GM21529 (cell line): ENCODE results near the gene INPP5E.
"Not testable (repeated sequence)": the region's sequence is repeated elsewhere in the genome, so short reads cannot be mapped to it uniquely, and the experiment has no call there.

Experiments used
- ATAC-seq: cut with Tn5 transposase; IDR thresholded peaks from one replicate; pipeline ENCODE4 v1.9.1; 2021; ENCODE audit not compliant: unreplicated experiment

Gene INPP5E

DNA sequence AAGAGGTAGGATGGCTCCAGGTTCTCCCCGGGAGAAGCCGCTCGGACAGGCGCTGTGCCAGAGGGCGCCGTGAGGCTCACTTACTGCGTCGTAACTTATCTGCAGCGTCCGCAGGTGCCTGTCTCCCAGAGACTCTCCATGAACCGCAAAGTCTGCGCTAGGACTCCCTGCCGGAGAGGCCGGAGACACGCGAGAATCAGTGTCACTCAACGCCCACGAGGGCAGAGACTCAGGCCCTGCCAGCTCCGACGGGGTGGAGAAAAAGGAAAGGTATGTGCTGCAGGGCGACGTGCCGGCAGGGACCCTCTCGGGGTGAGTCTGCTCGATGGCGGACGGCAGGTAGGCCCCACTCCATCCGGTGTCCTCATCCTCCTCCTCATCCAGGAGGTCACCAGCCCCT lies 32.6 kb downstream of the INPP5E start:
- not testable (repeated sequence) for ATAC-seq

DNA sequence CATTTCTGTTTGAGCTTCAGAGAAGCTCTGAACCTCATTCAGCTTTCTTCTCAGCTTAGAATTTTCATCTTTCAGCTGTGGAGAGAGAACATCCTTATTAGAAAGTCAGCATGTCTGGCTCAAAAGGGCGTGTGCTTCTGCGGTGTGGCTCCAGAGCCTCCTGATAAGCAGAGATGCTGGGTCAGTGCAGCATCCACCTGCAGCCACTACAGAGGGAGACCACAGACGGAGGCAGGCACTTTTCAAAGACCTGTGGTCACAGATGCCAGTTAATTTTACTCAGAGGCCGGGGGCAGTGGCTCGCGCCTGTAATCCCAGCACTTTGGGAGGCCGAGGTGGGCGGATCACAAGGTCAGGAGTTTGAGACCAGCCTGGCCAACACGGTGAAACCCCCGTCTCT lies 33.7 kb downstream of the INPP5E start:
- not testable (repeated sequence) for ATAC-seq

DNA sequence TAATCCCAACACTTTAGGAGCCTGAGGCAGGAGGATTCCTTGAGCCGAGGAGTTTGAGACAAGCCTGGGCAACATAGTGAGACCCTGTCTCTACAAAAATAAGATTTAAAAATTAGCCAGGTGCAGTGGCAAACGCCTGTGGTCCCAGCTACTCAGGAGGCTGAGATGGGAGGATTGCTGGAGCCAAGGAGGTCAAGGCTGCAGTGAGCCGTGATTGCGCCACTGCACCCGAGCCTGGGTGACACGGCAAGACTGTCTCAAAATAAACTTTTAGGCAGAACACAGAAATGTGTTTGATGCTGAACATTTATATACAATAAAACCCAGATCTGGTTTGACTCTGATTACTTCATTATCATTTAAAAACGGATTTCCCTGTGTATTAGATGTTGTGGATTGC lies 34.2 kb downstream of the INPP5E start:
- ATAC-seq = no peak

DNA sequence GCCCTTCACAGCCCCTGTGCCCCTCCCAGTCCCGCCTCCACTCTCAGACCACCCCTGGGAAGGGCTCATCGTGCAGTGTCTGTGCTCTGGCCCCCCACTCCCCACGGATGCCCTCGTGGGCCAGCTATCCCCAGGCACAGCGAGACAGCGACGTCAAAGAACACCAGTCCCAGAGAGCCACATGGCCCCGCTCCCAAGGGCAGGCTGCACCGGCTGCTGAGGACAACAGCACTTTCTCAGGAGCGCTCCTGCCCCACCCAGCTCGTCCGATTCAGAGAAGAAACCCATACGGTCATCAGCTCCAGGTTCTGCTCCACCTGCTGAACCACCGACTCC lies 34.9 kb downstream of the INPP5E start:
- ATAC-seq = no peak

DNA sequence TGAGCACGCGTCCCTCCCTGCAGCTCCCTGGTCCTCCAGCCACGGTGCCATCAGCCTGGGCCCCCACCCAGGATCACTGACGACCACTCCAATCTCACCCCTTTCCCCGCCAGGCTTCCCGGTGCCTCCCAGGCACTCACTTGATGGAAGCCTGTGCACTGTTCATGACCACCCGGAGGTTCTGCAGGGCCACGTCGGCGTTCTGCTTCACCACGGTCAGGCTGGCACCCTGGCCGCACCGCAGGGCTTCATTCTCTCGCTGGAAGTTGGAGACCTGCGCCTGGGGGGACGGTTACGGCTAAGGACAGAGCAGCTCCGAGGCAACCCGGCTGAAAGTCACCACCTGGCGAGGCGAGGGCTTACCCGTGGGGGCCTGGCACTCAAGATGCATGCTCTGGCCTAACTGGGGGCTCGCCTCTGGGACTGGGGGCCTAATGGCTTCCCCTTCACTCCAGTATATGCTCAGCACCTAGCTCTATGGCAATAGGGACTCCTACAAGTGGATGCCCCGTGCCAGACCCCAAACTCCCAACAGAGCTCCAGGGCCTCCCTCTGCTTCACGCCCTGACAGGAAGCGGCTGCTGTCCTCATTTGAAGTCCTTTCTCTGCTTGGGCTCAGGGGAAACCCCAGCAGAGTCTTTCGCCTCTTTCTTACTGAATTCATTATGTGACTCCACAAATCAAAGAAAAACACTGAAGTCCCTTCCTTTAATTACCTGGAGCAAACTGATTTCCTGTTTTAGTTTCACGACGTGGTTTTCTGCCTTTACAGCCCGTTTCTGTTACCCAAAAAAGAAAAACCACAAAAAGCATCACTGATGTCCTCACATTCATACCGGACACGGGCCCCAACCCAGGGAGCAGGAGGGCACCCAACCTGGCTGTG lies 35.5 kb downstream of the INPP5E start:
- no peak for ATAC-seq

DNA sequence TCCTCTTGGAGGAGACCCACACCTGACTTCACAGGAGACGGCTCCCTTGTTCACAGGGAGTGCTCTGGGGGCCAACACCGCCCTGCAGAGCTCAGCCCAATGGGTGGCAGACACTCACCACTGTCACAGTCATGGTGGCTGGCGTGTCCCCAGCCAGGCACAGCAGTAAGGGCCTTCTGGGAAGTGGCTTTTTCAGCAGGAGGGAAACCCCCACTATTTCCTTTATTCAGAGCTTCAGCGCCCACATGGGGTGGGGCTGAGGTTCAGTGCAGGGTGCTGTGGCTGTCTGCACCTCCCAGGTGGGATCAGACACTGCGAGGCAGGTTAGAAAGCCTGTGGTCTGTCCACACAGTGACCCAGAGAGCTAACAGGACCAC lies 36.1 kb downstream of the INPP5E start:
- peak; percentile 48 for ATAC-seq

DNA sequence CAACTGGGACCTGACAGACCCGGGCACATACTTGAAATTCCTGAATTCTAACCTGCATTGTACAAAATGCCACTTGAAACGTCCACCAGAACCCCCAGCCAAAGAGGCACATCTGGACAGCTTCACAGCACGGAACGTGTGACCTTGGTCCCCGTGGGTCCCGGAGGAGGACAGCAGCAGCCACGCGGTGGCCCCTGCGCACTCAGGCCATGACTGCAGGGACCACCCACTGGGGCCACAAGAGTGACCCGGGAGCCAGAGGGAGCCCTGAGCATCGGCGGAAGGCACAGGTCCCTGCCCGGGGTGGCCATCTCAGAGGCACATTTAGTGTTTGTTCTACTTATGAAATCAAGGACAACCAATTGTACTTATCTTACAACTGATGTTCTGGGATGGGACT lies 37.6 kb downstream of the INPP5E start:
- no peak for ATAC-seq

DNA sequence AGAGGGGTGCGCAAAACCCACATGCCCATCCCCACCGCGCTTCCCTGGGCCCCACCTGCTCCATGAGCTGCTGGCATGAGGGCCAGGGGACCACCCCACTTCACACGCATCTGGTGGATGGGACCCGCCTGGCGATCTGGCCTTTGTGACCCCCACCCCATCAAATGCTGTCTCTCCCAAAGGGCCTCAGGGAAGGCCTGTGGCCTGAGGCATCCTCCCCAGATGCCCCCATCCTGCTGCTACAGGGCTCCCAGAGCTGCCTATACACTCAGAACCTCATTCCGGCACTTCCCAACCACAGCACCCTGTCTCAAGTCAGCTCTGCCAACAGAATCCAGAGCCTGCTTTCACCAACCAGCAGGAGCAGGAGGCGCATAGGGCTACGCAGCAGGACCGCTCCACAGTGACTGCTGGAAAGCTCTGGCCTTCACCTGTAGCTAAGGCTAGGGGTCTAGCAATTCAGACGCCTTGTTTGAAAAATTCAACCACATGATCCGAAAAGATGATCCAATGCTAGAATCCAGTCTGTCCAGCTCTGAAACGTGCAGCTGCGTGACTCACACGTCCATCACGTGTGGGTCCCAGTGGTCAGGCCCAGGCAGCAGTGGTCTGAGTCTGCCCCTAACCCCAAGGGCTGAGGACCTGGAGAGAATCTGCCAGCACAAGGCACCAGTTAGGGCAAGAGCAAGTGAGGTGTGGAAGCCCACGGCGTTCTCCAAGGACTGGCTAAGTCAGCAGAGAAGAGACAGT lies 38.3 kb downstream of the INPP5E start:
- no peak for ATAC-seq

DNA sequence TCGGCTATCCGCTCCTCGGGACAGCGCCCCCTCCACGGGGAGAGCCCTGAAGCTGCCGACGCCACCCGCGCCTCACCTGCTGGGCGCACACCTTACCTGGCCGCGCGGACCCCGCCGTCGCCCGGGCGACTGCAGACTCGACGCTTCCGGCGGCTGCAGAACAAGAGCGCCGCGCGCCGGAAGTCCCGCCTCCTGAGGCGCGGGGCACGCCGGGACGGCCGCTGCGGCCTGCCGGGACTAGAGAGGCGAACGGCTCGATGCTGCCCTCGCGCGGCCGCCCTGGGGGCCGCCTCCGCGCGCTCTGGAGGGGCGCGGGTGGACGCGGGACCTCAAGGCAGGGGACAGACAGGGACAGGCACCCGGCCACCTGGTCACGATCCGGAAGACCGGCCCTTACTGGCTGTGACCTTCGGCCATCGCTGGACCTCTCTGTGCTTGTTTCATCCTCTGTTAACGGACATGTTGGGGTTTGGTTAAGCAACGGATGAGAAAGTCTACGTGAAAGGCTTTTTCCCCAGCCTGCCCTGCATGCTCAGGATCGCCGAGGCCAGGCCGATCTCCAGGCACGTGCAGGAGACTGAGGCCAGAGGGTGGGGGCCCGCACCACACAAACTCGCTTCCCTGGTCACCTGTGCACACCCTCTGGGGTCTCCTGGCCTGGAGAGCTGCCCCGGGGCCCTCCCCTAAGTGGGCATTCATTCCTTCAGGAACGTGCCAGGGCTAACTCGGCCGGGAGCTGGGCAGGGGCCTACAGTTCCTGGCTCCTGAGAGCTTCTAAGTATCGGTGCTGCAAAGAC lies 39.4 kb downstream of the INPP5E start, which contains the start of gene SNAPC4:
TSS of gene SNAPC4 (minus strand) at position 133 of the 797 bp plus-strand sequence. CDS start 1,742 bp downstream, outside the sequence.
- ATAC-seq = peak; percentile 54

DNA sequence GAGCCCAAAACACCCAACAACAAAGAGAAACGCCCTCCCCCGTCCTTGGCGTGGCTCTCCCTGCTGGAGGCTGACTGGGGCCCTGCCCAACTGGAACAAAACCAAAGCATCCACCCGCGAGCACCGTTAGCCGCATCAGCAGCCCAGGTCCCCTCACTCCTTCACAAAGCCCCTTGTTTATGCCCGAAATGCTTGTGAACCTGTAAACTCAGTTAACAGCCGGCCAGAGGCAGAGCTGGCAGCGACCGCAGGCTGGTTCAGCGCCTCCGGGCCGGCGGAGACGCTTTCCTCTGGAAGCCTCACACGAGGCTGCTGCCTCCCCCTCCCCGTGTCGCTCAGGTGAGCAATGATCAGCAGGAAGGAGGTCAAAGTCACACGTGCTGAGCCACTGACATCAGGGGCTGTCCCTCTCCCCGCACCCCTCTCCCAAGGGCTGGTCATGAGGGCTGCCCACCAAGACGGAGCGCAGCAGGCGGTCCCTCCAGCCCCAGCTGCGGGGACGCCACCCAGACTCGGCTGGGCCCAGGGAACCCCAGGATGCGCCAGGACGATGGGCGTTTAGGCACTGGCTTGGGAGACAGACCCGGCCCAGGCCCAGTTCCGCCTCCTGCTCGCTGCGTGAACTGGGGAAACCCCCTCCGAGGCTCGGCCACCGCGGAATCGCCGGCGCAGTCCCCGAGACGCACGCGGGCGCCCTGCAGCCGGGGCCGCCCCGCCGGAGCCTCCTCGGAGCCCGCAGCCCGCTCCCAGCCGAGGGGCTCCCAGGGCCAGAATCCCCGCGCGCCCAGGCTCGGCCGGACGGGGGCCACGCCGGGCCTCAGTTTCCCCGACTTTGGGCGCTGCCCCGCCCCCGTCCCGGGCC lies 40.2 kb downstream of the INPP5E start:
- ATAC-seq = peak; percentile 26

DNA sequence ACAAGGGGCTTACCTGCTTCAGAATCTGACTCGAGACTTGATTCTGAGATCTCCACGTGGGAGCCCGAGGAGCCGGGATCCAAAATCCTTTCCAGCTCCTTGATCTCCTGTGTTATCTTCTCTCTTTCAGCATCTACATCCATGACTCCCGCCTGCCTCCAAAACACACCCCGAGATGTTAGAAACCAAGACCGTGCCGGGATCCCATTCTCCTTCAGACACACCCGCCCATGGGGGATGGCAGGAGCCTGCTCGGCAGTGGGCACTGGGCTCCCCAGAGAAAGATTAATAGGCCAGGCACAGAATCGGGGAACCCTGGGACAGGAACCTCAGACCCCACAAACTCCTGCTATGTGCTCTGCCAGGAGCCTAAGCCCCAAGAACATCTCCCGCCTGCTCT lies 41.4 kb downstream of the INPP5E start:
- no peak for ATAC-seq

DNA sequence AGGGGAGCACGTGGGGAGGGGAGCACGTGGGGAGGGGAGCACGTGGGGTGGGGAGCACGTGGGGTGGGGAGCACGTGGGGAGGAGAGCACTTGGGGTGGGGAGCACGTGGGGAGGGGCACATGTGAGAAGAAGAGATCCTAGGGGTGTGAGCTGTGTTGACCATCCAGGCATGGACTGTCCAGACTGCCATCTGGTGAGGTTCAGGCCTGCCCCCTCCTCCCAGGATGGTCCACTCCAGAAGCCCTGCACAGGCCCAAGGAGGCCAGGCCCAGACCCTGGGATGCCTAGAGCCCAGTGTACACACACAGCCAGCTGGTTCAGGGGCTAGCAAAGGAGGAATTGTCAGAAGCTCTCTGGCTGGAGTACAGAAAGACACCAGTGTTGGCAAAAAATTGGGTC lies 42.0 kb downstream of the INPP5E start:
- ATAC-seq = no peak

DNA sequence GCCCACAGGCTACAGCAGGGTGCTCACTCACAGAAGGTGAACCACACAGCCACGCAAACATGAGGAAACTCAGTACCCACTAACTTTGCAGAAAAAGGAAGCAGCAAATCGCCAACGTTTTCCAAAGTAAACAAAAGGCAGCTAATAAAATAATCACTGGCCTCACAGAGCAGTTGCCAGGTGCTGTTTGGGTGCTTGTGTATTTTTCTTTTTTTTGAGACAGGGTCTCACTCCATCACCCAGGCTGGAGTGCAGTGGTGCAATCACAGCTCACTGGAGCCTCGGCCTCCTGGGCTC lies 43.5 kb downstream of the INPP5E start:
- no peak for ATAC-seq

DNA sequence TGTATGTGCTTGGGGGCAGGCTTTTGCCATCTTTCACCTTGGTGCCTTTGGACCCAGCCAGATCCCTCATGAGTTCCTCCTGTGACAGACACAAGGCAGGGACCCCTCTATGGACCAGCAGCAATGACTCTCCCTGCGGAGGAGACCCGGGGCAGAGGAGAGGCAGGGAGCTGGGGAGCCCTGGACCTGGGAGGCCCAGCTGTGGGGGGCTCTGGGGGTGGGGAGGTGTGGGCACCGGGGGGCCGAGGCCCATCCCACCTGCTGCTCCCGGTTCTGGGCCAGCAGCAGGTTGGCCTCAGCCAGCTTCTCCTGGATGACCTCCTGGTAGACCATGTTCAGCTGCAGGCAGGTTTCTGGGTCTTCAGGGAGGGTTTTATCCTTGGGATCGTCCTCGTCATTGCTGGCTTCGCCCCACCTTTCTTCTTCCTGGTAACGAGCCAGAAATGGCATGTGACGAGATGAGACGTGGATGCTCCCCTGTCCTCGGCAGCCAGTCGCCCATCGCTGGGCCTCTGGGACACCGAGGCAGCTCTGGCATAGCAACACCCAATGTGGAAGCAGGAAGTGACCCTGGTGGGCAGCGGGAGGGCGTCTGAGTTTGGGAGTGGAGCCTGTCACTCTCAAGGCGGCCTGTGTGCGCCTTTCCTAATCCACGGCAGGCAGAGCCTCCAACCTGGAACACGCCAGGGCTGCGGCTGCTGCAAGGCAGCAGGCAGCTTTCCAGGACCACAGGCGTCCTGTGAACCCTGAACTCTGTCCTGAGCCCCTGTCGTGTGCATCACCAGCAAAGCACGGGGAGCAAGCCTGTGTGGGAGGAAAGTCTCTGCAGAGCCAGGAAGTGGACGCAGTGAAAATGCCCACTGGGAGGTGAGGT lies 44.1 kb downstream of the INPP5E start:
- no peak for ATAC-seq

DNA sequence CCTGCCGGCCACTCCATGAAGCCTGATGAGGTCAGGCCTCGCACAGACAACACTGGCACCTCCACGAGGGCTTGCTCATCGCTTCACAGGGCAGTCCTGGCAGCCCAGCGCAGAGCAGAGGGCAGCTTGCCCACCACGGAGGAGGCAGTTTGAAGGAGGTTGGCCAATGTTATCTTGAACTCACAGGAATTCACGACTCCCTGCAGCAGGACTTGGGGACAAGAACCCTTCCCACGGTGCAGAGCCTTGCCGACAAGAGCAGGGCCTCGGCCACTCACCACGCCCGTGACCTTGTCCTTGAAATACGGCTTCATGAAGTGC lies 44.7 kb downstream of the INPP5E start:
- no peak for ATAC-seq

DNA sequence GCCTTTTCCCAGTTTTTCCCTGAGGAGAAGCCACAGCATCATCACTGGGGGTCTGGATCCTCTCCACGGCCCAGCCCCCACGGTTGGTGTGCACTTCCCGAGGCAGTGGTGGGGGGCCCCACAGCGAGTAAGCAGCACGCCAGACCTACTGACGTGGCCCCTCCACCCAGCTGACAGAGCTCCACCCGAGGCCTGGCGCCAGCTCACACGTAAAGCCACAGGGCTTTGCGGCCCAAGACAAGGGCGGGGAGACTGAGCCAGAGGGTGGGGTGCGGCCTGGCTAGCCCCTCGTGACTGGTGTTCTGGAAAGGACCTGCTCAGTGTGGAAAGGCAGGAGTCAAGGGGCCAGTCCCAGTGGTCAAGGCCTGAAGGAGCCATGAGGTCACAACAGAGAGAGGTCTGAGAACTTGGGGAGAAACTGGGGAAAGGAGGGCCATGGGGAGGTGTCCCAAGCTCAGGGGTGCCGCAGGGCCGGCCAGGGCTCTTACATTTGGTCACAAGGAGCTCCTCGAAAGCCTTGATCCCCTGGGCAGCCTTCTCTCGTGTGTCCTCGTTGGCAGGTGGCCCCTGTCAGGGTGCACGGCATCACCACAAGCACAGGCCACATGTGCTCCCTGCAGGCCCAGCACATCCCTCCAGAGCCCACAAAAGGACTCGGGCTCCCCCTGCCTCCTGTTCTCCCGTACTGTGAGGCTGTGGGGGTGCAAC lies 45.2 kb downstream of the INPP5E start:
- no peak for ATAC-seq

DNA sequence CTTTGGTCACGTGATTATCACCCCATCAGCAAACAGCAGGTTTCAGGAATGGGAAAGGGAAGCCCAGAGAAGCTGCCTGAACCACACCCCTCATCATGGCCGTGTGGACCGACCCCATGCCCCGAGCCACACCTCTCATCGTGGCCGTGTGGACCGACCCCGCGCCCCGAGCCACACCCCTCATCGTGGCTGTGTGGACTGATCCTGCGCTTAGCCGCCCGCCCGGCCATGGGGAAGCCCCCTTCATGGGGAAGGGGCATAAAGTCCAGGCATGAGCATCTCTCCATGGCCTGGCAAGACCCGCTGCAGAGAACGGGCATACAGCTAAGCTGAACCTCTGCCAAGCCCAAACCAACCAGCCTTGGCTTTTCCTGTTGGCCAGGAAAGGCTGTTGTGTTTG lies 46.1 kb downstream of the INPP5E start:
- ATAC-seq = no peak

DNA sequence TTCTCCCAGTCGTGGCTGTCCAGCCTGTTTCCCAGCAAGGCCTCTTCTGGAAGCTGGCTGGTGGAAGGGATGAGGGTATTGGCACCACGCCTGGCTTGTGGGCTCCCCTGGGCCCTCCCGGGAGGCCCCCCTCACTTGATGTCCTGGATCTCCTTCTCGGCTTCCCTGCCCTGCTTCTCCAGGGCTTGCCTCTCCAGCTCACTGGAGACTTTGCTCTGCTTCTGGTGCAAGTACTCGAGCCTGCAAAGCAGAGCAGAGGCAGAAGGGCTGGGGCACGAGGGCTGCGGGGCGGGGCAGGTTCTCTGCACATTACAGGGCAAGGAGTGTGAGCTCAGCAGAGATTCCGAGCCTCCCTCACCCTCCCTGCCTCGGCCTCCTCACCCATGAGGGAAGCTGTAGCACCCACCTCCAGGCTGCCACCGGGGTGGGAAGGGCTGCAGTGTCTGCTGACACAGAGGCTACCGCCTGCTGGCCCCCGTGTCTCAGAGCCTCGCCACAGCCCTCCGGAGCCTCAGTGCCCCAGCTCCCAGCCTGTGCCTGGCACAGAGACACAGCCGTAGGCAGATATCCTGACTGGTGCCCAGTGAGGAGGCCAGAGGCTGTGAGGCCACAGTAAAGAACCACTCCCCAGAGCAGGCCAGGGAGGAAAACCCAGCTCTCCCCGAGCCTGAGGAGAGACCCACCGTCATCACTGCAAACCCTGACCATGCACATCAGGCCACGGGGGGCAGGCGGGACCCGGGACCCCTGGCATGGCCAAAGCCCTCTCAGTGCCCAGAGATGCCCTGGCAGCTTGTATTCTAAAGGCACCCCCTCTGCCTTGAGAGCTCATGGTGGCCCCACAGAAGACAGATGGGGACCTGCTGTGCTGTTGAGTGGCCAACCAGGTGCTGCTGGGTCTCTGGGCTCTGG lies 46.9 kb downstream of the INPP5E start:
- no peak for ATAC-seq
